Neural progenitor cell (in vitro differentiated cells): ENCODE measurements around the gene NDUFA13. TPM values are rescaled to one million over a fixed set of nuclear protein-coding genes. Genes with fewer than 3 reads are reported as not detected.
"Not testable (repeated sequence)": the region's sequence is repeated elsewhere in the genome, so short reads cannot be mapped to it uniquely, and the experiment has no call there.

Experiments
- DNase-seq: peaks from one replicate; pipeline ENCODE4 v3.0.0-alpha.2; 2016; ENCODE audit warnings: low spot score
- H2AFZ ChIP-seq: fragments of 200-600 bp; sonication (generic); replicated peaks from 2 replicates; pipeline ENCODE4 v1.6.1; 2016; ENCODE audit warnings: antibody characterized with exemption
- H3F3A ChIP-seq: fragments of 200-600 bp; sonication (generic); 2 replicates; pipeline ENCODE4 v1.6.1; 2016; ENCODE audit warnings: antibody characterized with exemption, low read depth
- H3K27ac ChIP-seq: fragments of 200-600 bp; sonication (generic); 2 replicates; pipeline ENCODE4 v1.5.1; 2016; ENCODE audit warnings: mild to moderate bottlenecking
- H3K27me3 ChIP-seq: fragments of 200-600 bp; sonication (generic); 2 replicates; pipeline ENCODE4 v1.6.1; 2016; ENCODE audit warnings: mild to moderate bottlenecking, moderate library complexity
- H3K36me3 ChIP-seq: fragments of 200-600 bp; sonication (generic); 2 replicates; pipeline ENCODE4 v1.5.1; 2016
- H3K4me1 ChIP-seq: fragments of 200-600 bp; sonication (generic); 2 replicates; pipeline ENCODE4 v1.6.1; 2016; ENCODE audit warnings: mixed run types
- H3K4me2 ChIP-seq: fragments of 200-600 bp; sonication (generic); 2 replicates; pipeline ENCODE4 v1.6.1; 2016
- H3K4me3 ChIP-seq: fragments of 200-600 bp; sonication (generic); 2 replicates; pipeline ENCODE4 v1.5.1; 2016
- H3K79me2 ChIP-seq: fragments of 200-600 bp; sonication (generic); 2 replicates; pipeline ENCODE4 v1.6.1; 2016; ENCODE audit warnings: low read depth
- H3K9ac ChIP-seq: fragments of 200-600 bp; sonication (generic); 2 replicates; pipeline ENCODE4 v1.6.1; 2016
- H3K9me3 ChIP-seq: fragments of 200-600 bp; sonication (generic); 2 replicates; pipeline ENCODE4 v1.5.1; 2016; ENCODE audit warnings: low read depth
- H4K20me1 ChIP-seq: fragments of 200-600 bp; sonication (generic); 2 replicates; pipeline ENCODE4 v1.6.1; 2016; ENCODE audit warnings: low read depth
- H3K27ac Mint-ChIP-seq: 3 replicates; pipeline ENCODE4 v1.8.0; 2021; ENCODE audit warnings: mixed read lengths
- H3K27me3 Mint-ChIP-seq: 2 replicates; pipeline ENCODE4 v1.8.0; 2022; ENCODE audit warnings: low read depth, mild to moderate bottlenecking, inconsistent platforms, moderate library complexity, mixed read lengths; ENCODE audit not compliant: insufficient read depth
- H3K36me3 Mint-ChIP-seq: 3 replicates; pipeline ENCODE4 v1.8.0; 2021; ENCODE audit warnings: mixed read lengths
- H3K4me1 Mint-ChIP-seq: 3 replicates; pipeline ENCODE4 v1.8.0; 2021; ENCODE audit warnings: mixed read lengths
- H3K4me3 Mint-ChIP-seq: 3 replicates; pipeline ENCODE4 v1.8.0; 2021; ENCODE audit warnings: mild to moderate bottlenecking, moderate library complexity, mixed read lengths
- H3K9me3 Mint-ChIP-seq: 3 replicates; pipeline ENCODE4 v1.8.0; 2020; ENCODE audit warnings: mixed read lengths
- CTCF ChIP-seq: fragments of 200-600 bp; sonication (generic); IDR thresholded peaks from 2 replicates; pipeline ENCODE4 v1.5.1; 2017; ENCODE audit warnings: antibody characterized with exemption, mild to moderate bottlenecking
- EZH2 ChIP-seq: fragments of 200-600 bp; sonication (generic); IDR thresholded peaks from 2 replicates; pipeline ENCODE4 v1.6.1; 2017; ENCODE audit warnings: antibody characterized with exemption, mild to moderate bottlenecking, moderate library complexity
- EZH2phosphoT487 ChIP-seq: fragments of 200-600 bp; sonication (generic); IDR thresholded peaks from 2 replicates; pipeline ENCODE4 v1.6.1; 2017; ENCODE audit warnings: antibody characterized with exemption
- total RNA-seq: library from RNA; depleted of rRNA; stranded (reverse); fragments of >200 nt; gene quantifications from 2 replicates; pipeline ENCODE4 v1.2.3, GENCODE V29; 2015; ENCODE audit warnings: low replicate concordance

The NDUFA13 gene
- total RNA-seq, 1 donor from 2014 or later = 78.6 TPM

GRCh38 chr19:19471682-19472081 lies 44.3 kb upstream of the NDUFA13 start:
- no peak overlapping the region for H3K4me2 ChIP-seq
- H3K9me3 ChIP-seq = peaks cover 22% of the 10 kb centered on the region
- H3K79me2 ChIP-seq = peaks cover 91% of the 10 kb centered on the region
- peaks cover 13% of the 10 kb centered on the region for H3K4me1 ChIP-seq
- Mint-ChIP-seq H3K27me3 (peaks cover 4% of the 10 kb centered on the region), H3K4me3 (no peak overlapping the region), H3K9me3 (peaks cover 29% of the 10 kb centered on the region), H3K27ac (no peak overlapping the region), H3K4me1 (peaks cover 21% of the 10 kb centered on the region), H3K36me3 (peaks cover 41% of the 10 kb centered on the region)
- no peak overlapping the region for H3K27ac ChIP-seq
- H3K9ac ChIP-seq = no peak overlapping the region
- no peak overlapping the region for H2AFZ ChIP-seq
- no peak overlapping the region for H3K4me3 ChIP-seq
- peaks cover 23% of the 10 kb centered on the region for H3F3A ChIP-seq
- no peak for TF ChIP-seq EZH2
- no peak for TF ChIP-seq EZH2phosphoT487
- TF ChIP-seq CTCF = no peak
- peaks cover 19% of the 10 kb centered on the region for H3K36me3 ChIP-seq
- no peak for DNase-seq
- peaks cover 40% of the 10 kb centered on the region for H4K20me1 ChIP-seq
- H3K27me3 ChIP-seq = no peaks in the 10 kb centered on the region

DNA sequence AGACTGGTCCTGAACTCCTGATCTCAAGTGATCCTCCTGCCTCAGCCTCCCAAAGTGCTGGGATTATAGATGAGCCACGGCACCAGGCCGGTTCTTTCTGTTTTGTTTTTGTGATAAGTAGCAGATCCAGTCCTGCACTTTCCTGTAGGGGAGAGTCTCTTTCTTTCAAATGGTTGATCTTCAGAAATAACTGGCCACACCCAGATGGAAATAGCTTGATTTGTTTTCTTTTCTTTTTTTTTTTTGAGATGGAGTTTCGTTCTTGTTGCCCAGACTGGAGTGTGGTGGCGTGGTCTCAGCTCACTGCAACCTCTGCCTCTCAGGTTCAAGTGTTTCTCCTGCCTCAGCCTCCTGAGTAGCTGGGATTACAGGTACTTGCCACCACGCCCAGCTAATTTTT lies 43.9 kb upstream of the NDUFA13 start:
- peaks cover 19% of the 10 kb centered on the region for H3K36me3 ChIP-seq
- peak overlapping the region; percentile 47 for H3K27ac Mint-ChIP-seq
- H3K4me1 ChIP-seq = peaks cover 13% of the 10 kb centered on the region
- peaks cover 44% of the 10 kb centered on the region for H4K20me1 ChIP-seq
- not testable (repeated sequence) for H3K9ac ChIP-seq, H3K4me2 ChIP-seq, H3K4me3 Mint-ChIP-seq, H3K4me3 ChIP-seq, DNase-seq, H3K27me3 Mint-ChIP-seq, H2AFZ ChIP-seq, H3K27ac ChIP-seq, H3K27me3 ChIP-seq
- peaks cover 92% of the 10 kb centered on the region for H3K79me2 ChIP-seq
- peaks cover 23% of the 10 kb centered on the region for H3F3A ChIP-seq
- peaks cover 25% of the 10 kb centered on the region for H3K9me3 Mint-ChIP-seq
- peaks cover 22% of the 10 kb centered on the region for H3K9me3 ChIP-seq
- peaks cover 36% of the 10 kb centered on the region for H3K36me3 Mint-ChIP-seq
- peaks cover 21% of the 10 kb centered on the region for H3K4me1 Mint-ChIP-seq

DNA sequence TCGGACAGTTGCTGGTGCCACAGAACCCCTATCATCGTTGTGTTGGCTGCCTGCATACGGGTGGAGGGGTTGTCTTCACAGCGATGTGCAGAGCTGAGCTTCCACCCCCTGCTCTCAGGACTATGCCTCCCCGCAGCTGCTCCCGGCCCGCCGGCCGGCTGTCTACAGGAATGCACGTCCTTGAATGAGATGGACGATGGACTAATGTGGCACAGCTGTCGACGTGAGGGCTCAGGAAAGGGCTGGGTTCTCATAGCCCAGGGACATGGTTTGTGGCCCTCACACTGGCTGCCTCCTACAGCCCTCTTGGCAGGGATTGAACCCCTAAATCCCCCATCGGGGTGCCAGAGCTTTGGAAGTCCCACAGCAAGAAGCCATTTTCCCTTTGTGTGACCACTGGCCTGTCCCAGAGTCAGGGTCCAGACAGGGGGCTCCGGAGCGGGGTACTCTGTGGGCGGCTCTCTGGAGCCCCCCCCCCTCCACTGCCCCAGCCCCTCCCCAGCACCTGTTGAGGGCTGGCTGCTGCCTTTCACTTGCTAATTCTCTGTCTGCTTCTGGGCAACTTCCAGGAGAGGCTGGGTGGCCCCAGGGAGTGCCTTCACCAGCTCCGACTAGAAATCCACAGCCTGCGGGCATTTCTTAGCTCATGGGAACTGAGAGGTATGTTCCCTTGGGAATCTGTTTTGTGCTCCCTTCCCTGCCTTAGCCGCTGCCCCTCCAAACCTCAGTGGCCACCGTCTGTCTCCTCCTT lies 40.8 kb upstream of the NDUFA13 start:
- Mint-ChIP-seq H3K27ac (peak overlapping the region; percentile 86), H3K4me1 (peaks cover 21% of the 10 kb centered on the region), H3K9me3 (peaks cover 5% of the 10 kb centered on the region), H3K36me3 (peaks cover 20% of the 10 kb centered on the region), H3K4me3 (peak overlapping the region; percentile 74), H3K27me3 (peaks cover 4% of the 10 kb centered on the region)
- DNase-seq = peak; percentile 49
- Histone ChIP-seq H3K4me2 (peak overlapping the region; percentile 43), H3K4me3 (no peak overlapping the region), H3K27me3 (no peaks in the 10 kb centered on the region), H3F3A (peaks cover 23% of the 10 kb centered on the region), H3K9me3 (no peaks in the 10 kb centered on the region), H4K20me1 (peaks cover 58% of the 10 kb centered on the region), H2AFZ (no peak overlapping the region), H3K79me2 (peaks cover 92% of the 10 kb centered on the region), H3K36me3 (no peaks in the 10 kb centered on the region), H3K9ac (no peak overlapping the region), H3K27ac (peak overlapping the region; percentile 13), H3K4me1 (peaks cover 13% of the 10 kb centered on the region)
- TF ChIP-seq CTCF = no peak
- no peak for TF ChIP-seq EZH2phosphoT487
- TF ChIP-seq EZH2 = no peak
